Upper lobe of left lung (tissue), 6 donors: Measurements from ENCODE around the gene THSD7A. TPM values are rescaled to one million over a fixed set of nuclear protein-coding genes. Genes with fewer than 3 reads are reported as not detected.

Source experiments
- ATAC-seq, 2 donors: fragments of 200-7000 bp; cut with Tn5 transposase; one replicate each; pipeline ENCODE4 v1.9.1; 2022; ENCODE audit warnings: mild to moderate bottlenecking in 2 of 2, moderate library complexity in 2 of 2; ENCODE audit not compliant: low FRiP score in 2 of 2
- DNase-seq, 2 donors: peaks; one replicate each; pipeline ENCODE4 v3.0.0-alpha.2; 2019 to 2020
- H3K27ac ChIP-seq, 4 donors: fragments of 200-600 bp; sonication (generic); one replicate each; pipeline ENCODE4 v1.5.1; 2016 to 2019
- H3K27me3 ChIP-seq, 4 donors: fragments of 200-600 bp; sonication (generic); one replicate each; pipeline ENCODE4 v1.5.1; 2017 to 2019
- H3K36me3 ChIP-seq, 4 donors: fragments of 200-600 bp; sonication (generic); one replicate each; pipeline ENCODE4 v1.5.1; 2016 to 2019
- H3K4me1 ChIP-seq, 4 donors: fragments of 200-600 bp; sonication (generic); one replicate each; pipeline ENCODE4 v1.5.1; 2018 to 2019
- H3K4me3 ChIP-seq, 4 donors: fragments of 200-600 bp; sonication (generic); one replicate each; pipeline ENCODE4 v1.5.1; 2017 to 2019; ENCODE audit warnings: mild to moderate bottlenecking in 2 of 4, moderate library complexity in 1 of 4
- H3K9me3 ChIP-seq, 4 donors: fragments of 200-600 bp; sonication (generic); one replicate each; pipeline ENCODE4 v1.5.1; 2018 to 2019
- CTCF ChIP-seq, 6 experiments: fragments of 450-650 bp in 4 of 6; fragments of 200-600 bp in 2 of 6; sonication (generic) in 2 of 6; IDR thresholded peaks; one replicate each; pipeline ENCODE4 v1.5.1; 2016 to 2019; ENCODE audit warnings: antibody characterized with exemption in 6 of 6
- EP300 ChIP-seq, 4 donors: sonication (generic); formaldehyde crosslinking; IDR thresholded peaks; one replicate each; pipeline ENCODE4 v1.5.1; 2017; ENCODE audit warnings: antibody characterized with exemption in 4 of 4, control low read depth in 2 of 4
- POLR2A ChIP-seq, 4 donors: fragments of 450-650 bp; IDR thresholded peaks; one replicate each; pipeline ENCODE4 v1.5.1; 2016 to 2017; ENCODE audit warnings: antibody characterized with exemption in 4 of 4, mild to moderate bottlenecking in 2 of 4
- POLR2AphosphoS5 ChIP-seq, 2 donors: sonication (generic); formaldehyde crosslinking; IDR thresholded peaks; one replicate each; pipeline ENCODE4 v1.5.1; 2017; ENCODE audit warnings: antibody characterized with exemption in 2 of 2
- WGBS, 2 donors: methylation state at CpG; one replicate each; pipeline ENCODE4 v1.1.5; 2017 to 2018; 5-methylcytosine and 5-hydroxymethylcytosine counted together
- total RNA-seq, 6 donors: library from RNA; depleted of rRNA in 4 of 6; stranded (reverse); fragments of >200 nt in 4 of 6; gene quantifications; one replicate each; pipeline versions ENCODE4 v1.1.0 to v1.2.1, GENCODE V29; 2016 to 2021
- donor health status: DM: no; HTN: no; CAD: no; lungs with moderate emphysema.
- donor health status: DM: no; HTN: yes; CAD: no; lungs with severe emphysema.

THSD7A gene
- total RNA-seq, 6 donors from 2014 or later, result 5.1 to 15.7 (median 7.0) TPM

GRCh38 chr7:11330717-11331116 lies 501.3 kb downstream of the THSD7A start:
- Histone ChIP-seq H3K9me3 (no peaks in the 10 kb centered on the region), H3K4me3 (no peak overlapping the region), H3K4me1 (no peaks in the 10 kb centered on the region), H3K27me3 (no peaks in the 10 kb centered on the region), H3K27ac (no peak overlapping the region), H3K36me3 (no peaks in the 10 kb centered on the region)
- ATAC-seq (no peak), DNase-seq (no peak)
- TF ChIP-seq POLR2AphosphoS5 (IDR thresholded peaks at IDR 0.05), result no peak
- no peak for TF ChIP-seq POLR2A (IDR thresholded peaks at IDR 0.05)
- TF ChIP-seq EP300 (IDR thresholded peaks at IDR 0.05), result no peak
- TF ChIP-seq CTCF (IDR thresholded peaks at IDR 0.05), result no peak
- 89 to 90% methylated on average over 3 of the region's 3 CpGs for WGBS, 2 donors

- Histone ChIP-seq H3K27me3 (no peaks in the 10 kb centered on the region), H3K36me3 (no peaks in the 10 kb centered on the region), H3K27ac (no peak overlapping the region), H3K9me3 (no peaks in the 10 kb centered on the region), H3K4me3 (no peak overlapping the region), H3K4me1 (no peaks in the 10 kb centered on the region)
- TF ChIP-seq POLR2AphosphoS5 (IDR thresholded peaks at IDR 0.05) (no peak), CTCF (IDR thresholded peaks at IDR 0.05) (no peak), EP300 (IDR thresholded peaks at IDR 0.05) (no peak), POLR2A (IDR thresholded peaks at IDR 0.05) (no peak)
- ATAC-seq (no peak), DNase-seq (no peak)
- 89 to 92% methylated on average over 2 to 3 of the region's 3 CpGs for WGBS, 2 donors
These were observed 501.8 kb downstream of the THSD7A start for GRCh38 chr7:11330208-11330607.

- TF ChIP-seq EP300 (IDR thresholded peaks at IDR 0.05), result no peak
- TF ChIP-seq POLR2A (IDR thresholded peaks at IDR 0.05), result no peak
- no peak for TF ChIP-seq POLR2AphosphoS5 (IDR thresholded peaks at IDR 0.05)
- no peak for TF ChIP-seq CTCF (IDR thresholded peaks at IDR 0.05)
- Histone ChIP-seq H3K4me3 (no peak overlapping the region), H3K27ac (no peak overlapping the region), H3K36me3 (no peaks in the 10 kb centered on the region), H3K4me1 (no peaks in the 10 kb centered on the region), H3K9me3 (no peaks in the 10 kb centered on the region), H3K27me3 (no peaks in the 10 kb centered on the region)
- DNase-seq (no peak), ATAC-seq (no peak)
- 75 to 83% methylated on average over 3 of the region's 3 CpGs for WGBS, 2 donors
These were observed 502.4 kb downstream of the THSD7A start for GRCh38 chr7:11329626-11330025.

GRCh38 chr7:11328309-11328708 lies 503.7 kb downstream of the THSD7A start:
- TF ChIP-seq POLR2A (IDR thresholded peaks at IDR 0.05), result no peak
- no peak for TF ChIP-seq CTCF (IDR thresholded peaks at IDR 0.05)
- TF ChIP-seq EP300 (IDR thresholded peaks at IDR 0.05), result no peak
- TF ChIP-seq POLR2AphosphoS5 (IDR thresholded peaks at IDR 0.05), result no peak
- WGBS, 2 donors, result 32 to 36% methylated on average over 3 of the region's 3 CpGs
- ATAC-seq (no peak), DNase-seq (no peak)
- no peak overlapping the region for H3K27ac ChIP-seq
- no peaks in the 10 kb centered on the region for H3K9me3 ChIP-seq
- no peaks in the 10 kb centered on the region for H3K27me3 ChIP-seq
- no peaks in the 10 kb centered on the region for H3K36me3 ChIP-seq
- no peak overlapping the region for H3K4me3 ChIP-seq
- H3K4me1 ChIP-seq, result no peaks in the 10 kb centered on the region

- no peak for ATAC-seq
- no peak for TF ChIP-seq CTCF (IDR thresholded peaks at IDR 0.05)
- Histone ChIP-seq H3K9me3 (no peaks in the 10 kb centered on the region), H3K36me3 (no peaks in the 10 kb centered on the region), H3K4me3 (no peak overlapping the region), H3K27me3 (no peaks in the 10 kb centered on the region), H3K27ac (no peak overlapping the region), H3K4me1 (no peaks in the 10 kb centered on the region)
- DNase-seq, result no peak
- 88 to 94% methylated on average over 1 of the region's 1 CpG for WGBS, 2 donors
These were observed 504.4 kb downstream of the THSD7A start for GRCh38 chr7:11327633-11328032.
